ENCODE data around the gene CDS2.

Gene CDS2

DNA sequence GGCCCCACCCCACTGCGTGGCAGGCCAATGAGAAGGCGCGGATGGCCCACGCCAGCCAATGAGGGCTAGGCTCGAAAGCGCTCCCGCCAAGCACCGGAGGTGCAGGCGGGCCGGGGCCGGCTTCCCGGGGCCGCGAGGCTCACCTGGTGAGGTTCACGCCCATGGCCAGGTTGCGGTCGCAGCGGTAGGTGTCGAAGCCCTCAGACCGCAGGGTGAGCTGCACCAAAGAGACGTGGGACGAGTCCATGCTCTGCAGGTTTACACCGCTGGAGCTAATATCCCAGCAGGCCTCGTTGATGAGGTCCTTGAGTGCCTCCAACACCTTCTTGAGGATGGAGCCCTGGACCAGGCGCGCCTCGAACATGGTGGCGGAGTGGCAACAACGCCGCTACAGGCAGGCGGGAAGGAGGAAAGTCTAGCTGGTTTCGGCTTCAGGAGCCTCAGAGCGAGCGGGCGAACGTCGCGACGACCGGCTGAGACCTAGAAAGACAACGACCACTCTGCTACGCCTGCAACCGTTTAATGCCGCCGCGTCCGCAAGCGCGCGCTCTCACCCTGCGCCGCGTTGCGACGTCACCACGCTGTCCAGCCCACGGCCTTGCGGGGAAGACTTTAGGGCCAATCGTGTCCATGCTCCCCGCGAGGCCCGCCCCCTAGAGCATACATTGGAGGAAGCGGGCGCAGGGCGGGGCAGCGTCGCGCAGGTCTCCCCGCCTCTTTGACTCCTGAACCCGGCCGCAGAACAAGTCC, 7.2 kb upstream of the CDS2 start, which contains the start of gene PCNA:
Gene PCNA, minus strand, starts transcription at position 524 of the 750 bp plus-strand sequence. Its CDS starts 160 bp downstream, at position 364.
- DNase-seq = peak; percentile 92

DNA sequence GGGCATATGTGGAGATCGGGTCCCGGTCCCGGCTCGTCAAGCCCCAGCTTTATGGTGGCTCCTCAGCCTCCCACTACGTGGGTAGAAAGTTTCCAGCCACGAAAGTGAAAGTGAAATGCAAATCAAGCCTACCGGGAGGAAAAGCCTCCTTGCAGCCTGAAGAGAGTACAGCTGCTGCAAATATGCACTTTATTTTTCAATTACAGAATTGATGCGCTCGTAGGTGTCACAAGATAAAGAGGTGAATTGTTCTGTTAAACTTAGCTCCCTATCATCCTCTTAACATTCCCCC, 6.7 kb upstream of the CDS2 start:
- no peak for DNase-seq

DNA sequence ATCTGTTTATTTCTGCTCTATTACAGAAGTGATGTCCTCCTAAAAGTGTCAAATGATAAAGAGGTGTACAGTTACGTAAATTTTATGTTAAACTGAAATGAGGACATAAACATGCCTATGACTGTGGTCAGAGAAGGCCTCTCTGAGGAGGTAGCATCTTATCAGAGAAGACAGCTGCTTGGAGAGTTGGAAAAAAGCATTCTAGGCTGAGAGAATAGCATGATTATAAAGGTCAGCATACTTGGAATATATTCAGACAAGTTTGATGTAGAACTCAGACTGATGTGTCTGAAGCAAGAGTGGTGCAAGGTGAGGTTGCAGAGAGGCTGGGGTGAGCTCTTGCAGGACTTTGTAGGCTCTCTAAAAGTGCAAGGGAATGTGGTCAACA, 3.9 kb upstream of the CDS2 start:
- DNase-seq = no peak

DNA sequence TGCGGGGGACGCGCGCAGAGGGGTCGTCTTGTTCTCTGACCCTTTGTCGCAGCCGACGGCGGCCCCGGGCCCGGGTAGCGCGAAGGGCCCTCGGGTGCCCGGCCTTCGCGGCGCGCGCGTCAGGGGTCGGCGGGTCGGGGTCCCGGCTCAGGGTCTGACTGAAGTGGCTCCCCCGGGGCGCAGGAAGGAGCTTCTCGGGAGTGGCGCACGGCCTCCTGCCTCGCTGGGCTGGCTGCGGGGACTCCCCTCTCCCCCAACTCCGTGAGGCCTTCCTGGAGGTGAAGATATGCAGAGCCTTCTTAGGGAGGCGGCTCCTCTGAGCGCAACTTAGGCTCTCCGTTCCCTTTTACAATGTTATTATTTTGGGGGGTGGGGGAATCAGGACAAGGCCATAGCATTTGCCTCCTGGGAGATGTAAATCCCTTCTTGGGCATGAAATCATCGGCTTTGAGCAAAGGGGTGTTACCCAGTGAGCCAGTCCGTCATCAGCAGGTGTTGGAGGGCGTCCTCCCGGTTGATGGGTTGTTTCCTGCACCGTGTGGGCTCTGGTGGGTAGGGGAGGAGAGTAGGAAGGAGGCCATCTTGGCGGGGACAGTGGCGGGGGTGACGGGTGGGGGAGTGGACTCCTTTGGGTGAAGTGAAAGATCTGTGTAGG, 523 bp downstream of the CDS2 start:
- DNase-seq = peak; percentile 63

DNA sequence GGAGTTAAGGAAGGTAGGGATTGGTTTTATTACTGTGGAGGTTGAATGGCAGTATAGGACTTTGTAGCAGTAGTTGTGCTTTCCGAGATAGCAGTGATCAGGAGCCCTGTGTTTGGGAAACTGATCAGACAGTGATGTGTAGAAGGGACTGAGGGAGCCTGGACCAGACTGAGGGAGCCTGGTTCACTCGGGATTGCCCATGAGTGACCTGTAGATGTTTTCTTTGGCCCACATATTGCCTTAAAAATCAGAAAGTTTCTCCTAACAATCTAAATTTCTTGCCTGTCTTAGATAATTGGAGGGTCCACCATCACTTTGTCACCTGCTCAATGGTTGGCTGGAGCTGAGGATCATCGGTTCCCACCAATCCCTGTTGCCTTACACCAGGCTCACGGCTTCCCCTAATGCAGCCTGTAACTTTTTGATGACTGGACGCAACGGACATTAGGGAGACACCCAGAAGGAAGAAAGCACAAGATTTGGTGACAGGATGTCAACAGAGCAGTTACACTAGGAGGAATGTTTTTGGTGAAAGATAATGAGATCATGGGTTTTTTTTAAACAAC, 1.1 kb downstream of the CDS2 start:
- DNase-seq = no peak

DNA sequence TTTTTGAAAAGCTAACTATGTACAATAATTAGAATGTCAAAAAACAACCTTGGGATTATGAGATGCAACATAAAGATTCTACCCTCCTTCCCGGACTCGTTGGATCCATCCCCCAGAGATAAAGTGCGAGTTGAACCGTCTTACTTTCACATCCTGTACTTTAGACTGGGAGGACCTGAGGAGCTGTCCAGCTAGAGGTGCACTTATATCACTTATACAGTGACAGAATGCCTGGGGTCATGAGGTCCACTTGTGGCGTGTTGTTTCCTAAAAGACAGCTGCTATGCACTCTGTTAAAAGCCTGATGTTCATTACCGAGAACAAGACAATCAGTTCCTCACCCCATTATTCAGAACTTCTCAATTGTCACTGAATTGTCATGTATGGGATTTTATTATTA, 2.1 kb downstream of the CDS2 start:
- no peak for DNase-seq

DNA sequence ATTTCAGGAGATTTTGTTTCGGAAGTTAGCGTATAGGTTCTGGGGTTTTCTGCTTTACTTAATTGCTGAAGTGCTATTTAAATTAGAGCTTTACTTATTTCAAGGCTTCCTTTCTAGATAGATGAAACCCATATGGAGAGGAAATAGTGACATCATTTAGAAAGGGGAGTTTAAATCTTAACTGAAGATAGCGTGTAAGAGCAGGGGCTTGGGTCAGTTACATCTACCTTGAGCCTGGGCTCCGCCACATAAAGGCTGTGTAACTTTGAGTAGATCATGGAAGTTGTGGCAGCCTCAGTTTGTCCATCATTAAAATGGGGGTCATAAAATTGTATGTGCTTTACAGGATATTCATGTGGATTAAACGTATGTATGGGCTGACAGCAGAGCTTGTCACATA, 4.7 kb downstream of the CDS2 start:
- no peak for DNase-seq

DNA sequence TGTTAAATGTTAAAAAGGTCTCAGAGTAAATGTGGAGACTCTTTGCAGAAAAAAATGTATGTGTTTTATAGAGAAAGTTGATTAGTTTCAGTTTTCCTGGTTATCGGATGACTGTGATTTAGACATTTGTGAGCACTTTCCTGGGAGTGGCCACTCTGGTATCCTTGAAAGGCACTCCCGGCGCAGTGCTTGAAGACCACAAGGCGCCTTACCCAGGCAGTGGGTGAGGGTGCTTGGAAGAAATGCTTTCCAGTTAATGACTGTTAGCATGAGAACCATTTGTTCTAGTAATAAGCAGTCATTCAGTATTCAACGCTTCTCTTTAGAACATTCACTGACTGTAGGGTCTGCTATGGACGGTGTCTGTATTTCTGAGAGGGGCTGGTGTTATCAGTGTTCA, 7.2 kb downstream of the CDS2 start:
- DNase-seq = no peak

DNA sequence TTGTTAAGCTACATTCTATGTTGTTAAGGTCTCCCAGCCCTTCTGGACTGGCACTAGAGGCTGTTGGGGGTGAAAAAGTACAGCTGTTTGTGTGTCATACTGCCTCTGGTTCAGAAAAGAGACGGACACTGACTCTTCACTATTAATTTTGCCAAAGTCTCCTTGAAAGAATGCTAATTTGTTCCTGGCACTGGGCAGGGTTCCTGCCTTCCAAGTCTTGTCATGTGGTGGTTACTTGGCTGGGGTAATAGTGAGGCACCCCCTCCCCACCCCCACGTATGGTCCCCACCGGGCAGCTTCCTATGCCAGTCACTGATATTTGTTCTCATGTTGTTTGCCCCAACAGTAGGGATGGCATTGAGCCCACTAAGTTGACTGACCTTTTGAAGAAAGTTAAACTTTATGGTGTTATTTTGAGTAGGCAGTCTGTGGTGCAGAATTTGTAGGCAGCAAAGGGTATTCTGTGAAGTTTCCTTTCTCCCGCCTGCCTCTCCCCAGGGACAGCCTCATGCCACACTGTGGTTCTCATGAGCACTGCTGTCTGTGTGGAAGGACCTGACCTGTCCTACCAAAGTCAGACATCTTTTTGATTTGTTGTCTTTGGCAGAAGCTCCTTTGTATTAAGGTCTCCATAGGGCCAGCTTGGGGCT, 8.7 kb downstream of the CDS2 start:
- no peak for DNase-seq

DNA sequence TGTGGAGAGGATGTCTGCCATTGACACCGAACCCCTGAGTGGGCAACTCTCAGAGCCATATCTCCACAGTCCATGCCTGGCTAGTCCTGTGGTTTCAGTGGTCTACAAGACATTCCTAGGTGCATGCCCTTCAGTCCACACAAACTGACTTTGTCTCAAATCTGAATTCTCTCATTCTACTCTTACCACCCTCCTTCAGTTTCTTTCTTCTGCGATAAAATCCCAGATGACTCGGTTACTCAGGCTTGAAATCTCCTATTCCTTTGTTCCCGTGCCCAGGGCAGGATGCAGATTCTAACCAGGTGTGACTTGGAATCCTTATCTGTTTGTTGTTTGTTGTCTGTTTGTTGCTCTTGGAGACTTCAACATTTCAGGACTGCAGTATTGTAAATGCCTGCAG, 9.3 kb downstream of the CDS2 start:
- DNase-seq = no peak

DNA sequence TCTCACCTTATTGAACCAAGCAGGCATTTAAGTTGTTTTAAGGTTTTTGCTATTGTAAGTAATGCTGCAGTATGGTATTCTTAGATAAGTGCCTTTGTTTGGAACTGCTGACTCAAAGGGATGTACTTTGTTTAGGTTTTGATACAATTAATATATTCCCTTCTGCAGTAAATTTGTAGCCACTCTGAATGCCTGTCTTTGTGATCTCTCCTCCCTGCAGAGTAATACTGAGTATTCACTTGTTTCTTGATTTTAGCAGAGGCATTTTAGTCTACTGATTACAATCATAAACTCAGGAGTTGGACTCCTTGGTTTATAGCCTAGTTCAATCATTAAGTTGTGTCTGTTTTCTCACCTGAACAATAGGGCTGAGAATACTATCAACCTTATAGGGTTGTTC, 13.4 kb downstream of the CDS2 start:
- no peak for DNase-seq

DNA sequence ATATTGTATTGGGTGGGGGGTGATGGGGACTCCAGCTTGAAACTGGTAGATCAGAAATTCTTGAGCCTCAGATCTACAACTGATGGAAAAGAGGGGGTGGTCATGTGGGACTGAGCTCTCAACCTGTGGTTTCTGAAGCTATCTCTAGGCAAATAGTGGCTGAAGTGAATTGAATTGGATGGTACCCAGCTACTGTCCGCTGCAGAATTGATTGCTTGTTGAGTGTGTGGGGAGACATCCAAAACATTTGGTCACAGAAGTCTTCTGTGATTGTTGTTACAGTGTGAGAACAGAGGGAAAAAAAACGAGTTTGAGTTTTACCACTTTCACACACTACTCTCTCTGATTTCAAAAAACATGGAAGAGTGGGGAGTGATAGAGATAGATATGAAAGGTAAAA, 14.8 kb downstream of the CDS2 start:
- DNase-seq = no peak

DNA sequence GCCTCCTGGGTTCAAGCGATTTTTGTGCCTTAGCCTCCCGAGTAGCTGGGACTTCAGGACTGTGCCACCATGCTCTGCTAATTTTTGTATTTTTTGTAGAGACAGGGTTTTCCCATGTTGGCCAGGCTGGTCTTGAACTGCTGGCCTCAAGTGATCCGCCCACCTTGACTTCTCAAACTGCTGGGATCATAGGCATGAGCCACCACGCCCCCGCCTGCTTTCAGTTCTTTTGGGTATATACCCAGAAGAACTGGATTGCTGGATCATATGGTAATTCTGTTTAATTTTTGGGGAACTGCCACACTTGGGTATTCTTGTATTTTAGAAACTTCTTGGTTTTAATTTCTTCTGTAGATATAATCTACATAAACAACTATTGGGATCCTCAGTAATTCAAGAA, 17.0 kb downstream of the CDS2 start:
- no peak for DNase-seq

DNA sequence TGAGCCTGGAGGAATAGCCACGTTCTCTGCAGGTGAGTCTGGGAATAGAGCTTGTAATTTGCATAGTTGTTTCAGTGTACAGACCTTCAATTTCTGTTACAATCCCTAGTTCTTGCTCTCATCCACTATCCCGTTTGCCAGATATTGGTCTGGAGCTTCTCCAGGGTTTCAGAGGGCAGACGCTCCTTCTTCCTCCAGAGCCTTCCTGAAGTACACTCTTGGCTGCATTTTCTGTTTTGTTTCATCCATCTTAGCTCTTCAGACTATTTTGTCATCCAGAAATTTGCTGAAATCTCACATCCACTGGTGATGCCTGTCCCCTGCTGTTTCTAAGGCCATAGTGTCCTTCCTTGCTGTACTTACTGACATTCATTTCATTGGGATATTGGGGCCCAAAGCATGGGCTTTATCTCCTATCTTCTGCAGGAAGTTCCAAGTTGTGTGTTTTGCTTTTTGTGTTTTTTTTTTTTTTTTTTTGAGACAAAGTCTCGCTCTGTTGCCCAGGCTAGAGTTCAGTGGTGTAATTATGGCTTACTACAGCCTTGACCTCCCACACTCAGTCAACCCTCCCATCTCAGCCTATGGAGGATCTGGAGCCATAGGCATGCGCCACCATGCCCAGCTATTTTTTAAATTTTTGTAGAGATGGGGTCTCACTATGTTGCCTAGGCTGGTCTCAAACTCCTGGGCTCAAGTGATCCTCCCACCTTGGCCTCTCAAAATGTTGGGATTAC, 18.7 kb downstream of the CDS2 start:
- no peak for DNase-seq

DNA sequence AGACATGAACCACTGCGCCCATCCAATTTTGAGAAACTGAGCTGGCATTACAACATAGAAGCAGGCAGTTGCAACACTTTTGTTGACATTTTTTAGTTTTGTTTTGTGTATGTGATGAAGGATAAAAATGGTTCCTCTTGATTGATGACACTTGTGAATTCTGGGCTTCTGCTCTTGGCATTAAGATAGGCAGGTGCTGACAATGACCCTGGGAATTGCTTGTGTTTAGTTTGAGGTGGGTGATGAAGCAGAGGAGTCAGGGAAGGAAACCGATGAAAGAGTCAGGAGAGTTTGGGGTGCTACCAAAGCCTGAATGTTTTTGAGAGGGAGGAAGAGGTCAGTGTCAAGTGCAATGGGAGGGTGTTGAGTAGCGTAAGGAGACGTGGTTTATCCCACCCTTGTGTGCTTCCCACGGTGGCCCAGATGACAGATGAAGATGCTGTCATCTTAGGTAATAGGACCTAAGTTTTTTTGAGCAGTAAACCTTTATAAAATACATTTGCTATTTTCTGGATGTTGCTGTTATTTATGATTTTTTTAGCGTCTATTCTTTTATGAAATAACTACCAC, 19.4 kb downstream of the CDS2 start:
- no peak for DNase-seq

DNA sequence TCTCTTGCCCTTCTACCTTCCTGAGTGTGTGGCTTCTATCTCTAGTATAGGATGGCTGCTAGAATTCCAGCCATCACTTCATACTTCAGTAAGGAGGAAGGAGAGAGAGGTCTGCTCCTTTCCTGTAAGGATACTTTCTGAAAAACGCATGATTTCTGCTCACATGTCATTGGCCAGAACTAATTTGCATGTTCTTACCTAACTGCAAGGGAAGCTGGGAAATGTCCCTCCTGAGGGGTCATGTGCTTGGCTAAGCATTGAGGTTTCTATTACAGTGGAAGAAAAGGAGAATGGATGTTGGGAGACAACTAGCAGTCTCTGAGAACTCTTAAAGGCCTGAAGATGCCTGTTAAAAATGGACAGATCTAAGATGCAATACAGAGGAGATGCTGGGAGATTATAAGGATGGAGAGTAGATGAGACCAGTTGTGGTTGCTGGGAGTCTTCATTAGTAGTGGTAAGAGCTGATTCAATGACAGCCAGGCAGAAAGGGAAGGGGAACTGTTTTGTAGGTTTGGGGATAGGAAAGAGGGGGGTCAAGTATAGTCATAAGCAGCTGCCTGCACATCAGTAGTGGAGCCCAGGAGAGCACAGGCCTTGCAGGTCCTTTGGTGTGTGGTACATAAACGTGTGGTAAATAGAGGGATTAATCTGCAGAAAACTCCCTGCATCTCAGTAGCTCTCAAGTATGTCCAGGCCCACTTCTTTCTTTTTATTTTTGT, 20.2 kb downstream of the CDS2 start:
- no peak for DNase-seq

DNA sequence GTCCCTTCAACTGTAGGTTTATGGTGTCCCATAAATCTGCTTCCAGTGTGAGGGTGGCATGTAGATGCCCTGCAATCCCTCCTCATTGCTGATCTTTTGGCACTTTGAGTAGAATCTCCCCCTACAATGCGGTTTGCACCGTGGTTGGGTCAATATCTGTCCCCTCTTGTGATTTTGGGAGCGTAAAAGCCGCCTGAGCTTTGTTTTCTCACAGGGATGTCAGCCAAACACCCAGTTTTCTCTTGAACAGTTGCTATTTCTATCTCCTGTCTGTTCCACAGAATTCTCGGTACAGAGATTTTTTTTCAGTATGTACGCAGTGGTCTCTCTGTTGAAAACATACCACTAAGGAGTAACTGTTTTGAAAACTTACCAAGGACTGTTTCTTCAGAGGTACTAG, 21.8 kb downstream of the CDS2 start:
- DNase-seq = no peak

DNA sequence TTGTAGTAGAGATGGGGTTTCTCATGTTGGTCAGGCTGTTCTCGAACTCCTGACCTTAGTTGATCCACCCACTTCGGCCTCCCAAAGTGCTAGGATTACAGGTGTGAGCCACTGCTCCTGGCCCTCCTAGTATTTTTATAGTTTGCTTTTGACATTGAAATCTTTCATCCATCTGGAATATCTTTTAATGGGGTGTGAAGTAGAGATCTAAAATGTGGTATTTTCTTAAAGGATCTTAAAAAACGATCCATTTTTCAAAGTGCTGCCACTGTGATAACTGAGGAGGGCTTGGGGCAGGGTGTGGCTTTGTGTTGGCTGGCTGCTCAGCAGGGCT, 23.1 kb downstream of the CDS2 start:
- DNase-seq = no peak

DNA sequence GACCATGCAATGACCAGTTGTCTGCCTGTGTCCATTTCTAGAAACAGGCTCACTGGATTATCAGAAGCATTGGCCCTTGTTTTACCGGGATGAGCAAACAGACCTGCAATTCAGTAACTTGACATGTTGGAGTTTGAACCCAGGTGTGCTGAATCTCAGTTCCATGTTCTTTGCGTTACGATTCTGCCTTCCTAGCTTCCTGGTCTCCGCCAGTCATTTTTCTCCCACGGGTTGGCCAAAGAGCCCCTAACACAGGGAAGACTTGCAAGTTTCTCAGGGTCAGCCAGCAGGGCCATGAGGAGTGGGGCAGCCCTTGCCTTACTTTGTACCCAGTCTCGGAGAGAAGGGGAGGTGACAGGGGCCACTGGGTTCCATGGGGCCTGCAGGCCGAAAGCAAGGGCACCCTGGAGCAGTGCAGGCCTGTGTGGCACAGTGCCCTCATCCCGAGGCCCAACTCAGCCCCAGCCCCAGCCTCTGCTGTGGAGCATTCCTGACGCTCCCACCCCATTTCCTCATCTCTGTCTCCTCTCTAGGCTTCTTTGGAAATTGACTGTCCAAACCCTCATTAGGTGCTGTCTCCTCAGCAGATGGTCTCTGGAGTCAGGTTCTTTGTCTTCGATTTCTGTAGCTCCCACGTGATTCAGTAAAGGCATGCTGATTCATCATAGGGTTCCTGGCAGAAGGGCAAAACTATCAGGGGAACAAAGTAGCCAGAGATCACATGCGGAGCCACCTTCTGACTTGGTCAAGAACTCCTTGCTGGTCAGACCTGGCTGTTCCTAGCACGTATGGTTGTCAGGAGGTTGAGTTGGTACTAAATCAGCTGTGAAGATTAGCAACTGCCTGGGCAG, 23.6 kb downstream of the CDS2 start:
- no peak for DNase-seq

DNA sequence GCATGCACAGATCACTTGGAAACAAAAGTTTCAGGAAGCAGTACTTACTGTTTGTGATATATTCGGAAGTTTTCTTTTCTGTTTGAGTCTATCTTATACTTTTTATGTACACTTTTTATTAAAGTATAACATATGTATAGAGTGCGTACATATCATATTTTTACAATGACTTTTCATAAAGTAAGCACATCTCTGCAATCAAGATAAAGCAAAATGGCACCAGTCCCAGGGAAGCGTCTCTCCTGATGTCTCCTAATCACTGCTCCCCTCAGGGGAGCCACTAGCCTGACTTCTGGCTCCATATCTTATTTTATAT, 26.3 kb downstream of the CDS2 start:
- no peak for DNase-seq

Data from effector CD4-positive, alpha-beta T cell (primary cell).